ENCODE data around the gene GSTO1. TPM values are rescaled to one million over a fixed set of nuclear protein-coding genes. Genes with fewer than 3 reads are reported as not detected.

The GSTO1 gene
- total RNA-seq, 4 donors from 2014 or later, result 46.4 to 82.3 (median 69.9) TPM

DNA sequence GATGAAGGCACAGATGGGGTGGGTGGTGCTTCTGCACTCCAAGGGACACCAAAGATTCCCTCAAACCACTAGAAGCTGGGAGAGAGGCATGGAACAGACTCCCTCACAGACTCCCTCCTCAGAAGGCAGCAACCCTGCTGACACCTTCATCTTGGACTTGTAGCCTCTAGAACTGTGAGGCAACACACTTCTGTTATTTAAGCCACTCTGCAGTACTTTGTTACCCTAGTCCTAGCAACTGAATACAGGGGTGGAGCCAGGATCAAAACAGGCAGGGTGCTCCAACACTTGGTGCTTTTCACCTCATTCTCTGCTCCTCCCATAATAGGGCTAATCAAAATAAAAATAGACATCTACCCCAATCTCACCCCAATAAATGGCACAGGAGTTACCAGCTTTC is 2.3 kb upstream of the GSTO1 start:
- intact Hi-C loops (cut with DNase I; ENCODE audit: low total_unique reads), result no loop called here
- TF ChIP-seq, protein P1, sequence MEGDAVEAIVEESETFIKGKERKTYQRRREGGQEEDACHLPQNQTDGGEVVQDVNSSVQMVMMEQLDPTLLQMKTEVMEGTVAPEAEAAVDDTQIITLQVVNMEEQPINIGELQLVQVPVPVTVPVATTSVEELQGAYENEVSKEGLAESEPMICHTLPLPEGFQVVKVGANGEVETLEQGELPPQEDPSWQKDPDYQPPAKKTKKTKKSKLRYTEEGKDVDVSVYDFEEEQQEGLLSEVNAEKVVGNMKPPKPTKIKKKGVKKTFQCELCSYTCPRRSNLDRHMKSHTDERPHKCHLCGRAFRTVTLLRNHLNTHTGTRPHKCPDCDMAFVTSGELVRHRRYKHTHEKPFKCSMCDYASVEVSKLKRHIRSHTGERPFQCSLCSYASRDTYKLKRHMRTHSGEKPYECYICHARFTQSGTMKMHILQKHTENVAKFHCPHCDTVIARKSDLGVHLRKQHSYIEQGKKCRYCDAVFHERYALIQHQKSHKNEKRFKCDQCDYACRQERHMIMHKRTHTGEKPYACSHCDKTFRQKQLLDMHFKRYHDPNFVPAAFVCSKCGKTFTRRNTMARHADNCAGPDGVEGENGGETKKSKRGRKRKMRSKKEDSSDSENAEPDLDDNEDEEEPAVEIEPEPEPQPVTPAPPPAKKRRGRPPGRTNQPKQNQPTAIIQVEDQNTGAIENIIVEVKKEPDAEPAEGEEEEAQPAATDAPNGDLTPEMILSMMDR (IDR thresholded peaks at IDR 0.05), result no peak
- no peak for TF ChIP-seq POLR2A (IDR thresholded peaks at IDR 0.05)

DNA sequence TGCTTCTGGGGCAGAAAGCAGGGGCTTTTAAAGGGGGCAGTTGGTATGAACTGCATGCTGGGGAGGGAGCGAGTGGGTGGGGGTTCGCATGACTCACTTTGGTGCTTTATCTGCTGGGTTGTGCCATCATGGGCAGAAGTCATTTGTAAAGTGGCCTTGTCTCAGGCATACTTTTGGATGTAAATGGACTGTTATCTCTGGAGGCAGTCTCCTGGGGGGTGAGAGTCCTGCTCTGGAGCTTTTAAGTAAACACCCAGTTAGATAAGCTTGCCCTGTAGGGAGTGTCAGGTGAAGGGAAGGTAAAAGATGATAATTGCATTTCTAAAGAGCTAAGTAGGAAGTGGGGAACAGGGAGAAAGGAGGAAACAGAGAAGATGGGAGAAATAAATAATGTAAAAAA is 1.6 kb upstream of the GSTO1 start:
- no peak overlapping the region for H3K4me3 ChIP-seq (ENCODE audit: low read depth, poor library complexity, severe bottlenecking)
- intact Hi-C loops (cut with DNase I; ENCODE audit: low total_unique reads), result no loop called here
- WGBS, 2 donors, result 94 to 95% methylated on average over 2 of the region's 2 CpGs
- TF ChIP-seq, protein P1 (IDR thresholded peaks at IDR 0.05), result no peak
- no peak for TF ChIP-seq POLR2A (IDR thresholded peaks at IDR 0.05)
- no peak for DNase-seq (ENCODE audit: low spot score in 2 of 2)

More for the DNA sequence above, 2.3 kb upstream of the GSTO1 start:
- DNase-seq (ENCODE audit: low spot score in 2 of 2), result no peak
- H3K4me3 ChIP-seq (ENCODE audit: low read depth, poor library complexity, severe bottlenecking), result no peak overlapping the region

DNA sequence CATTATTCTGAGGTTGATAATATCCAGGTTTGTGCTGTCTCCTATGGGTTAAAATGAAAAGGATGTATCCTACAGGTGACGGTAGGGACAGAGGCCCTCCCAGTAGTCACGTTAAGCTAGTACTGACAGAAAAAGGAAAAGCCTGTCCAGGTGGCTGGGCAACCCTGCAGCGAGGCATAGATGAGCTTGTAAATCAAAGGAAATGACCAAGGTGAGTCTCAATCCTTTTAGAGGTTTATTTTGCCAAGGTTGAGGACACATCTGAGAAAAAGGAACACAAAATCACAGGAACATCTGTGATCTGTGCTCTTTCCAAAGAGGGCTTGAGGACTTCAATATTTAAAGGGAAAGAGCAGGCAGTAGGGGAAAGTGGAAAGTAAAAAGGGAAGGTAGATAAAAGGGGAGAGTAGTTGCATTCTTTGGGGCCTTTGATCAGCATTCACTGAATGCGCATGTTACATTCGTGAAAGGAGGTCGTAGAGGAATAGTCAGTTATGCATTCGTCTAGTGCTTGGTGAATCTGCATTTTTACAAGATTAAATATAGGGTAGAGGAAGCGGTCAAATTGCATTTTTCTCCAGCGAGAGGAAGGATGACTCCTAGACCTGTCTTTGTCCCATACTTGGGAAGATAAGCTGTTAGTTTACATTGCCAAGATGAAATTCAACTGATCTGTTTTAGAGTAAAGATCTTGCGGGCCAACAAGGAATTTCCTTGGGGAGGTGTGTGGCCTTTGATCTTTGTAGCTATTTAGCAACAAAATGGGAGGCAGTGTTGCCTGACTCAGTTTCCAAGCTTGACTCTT is 884 bp upstream of the GSTO1 start:
- H3K4me3 ChIP-seq (ENCODE audit: low read depth, poor library complexity, severe bottlenecking), result no peak overlapping the region
- 74 to 79% methylated on average over 10 of the region's 10 CpGs for WGBS, 2 donors
- no peak for TF ChIP-seq POLR2A (IDR thresholded peaks at IDR 0.05)
- TF ChIP-seq, protein P1 (IDR thresholded peaks at IDR 0.05), result no peak
- no peak for DNase-seq (ENCODE audit: low spot score in 2 of 2)
- intact Hi-C loops (cut with DNase I; ENCODE audit: low total_unique reads), result no loop called here

DNA sequence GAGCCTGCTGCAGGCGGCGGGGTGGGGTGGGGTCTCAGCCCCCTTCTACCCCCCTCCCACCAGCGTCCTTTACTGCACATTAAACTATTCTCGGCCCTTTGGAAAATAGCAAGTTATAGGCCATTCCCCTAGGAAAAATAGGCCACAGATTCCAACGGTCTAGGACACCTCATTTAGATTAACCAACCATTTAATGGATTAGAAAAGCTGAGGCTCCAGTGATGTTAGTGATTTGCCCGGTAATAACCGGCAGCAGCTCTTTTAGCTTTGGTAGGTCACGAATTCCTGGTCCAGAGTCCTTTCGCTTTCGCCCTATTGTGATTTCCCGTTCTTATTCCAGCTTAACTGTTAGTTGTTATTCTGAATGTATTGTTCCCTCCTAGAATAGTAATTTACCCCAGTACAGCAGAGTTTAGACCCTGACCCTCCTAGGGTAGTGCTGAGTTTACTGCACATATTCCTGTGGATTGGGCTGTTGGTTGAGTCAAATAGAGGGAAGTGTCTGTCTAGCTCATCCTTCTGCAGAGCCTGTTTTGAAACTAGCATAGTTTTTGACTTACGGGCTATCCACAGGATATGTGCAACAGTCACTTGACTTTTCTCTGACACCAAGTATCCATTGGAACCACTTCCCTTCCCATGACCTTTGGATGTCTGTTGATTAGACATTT is 754 bp downstream of the GSTO1 start:
- DNase-seq (ENCODE audit: low spot score in 2 of 2), result peak in 1 of 2 donors; percentile 59
- intact Hi-C loops (cut with DNase I; ENCODE audit: low total_unique reads), result no loop called here
- 0 to 1% methylated on average over 12 of the region's 12 CpGs for WGBS, 2 donors
- TF ChIP-seq, protein P1 (IDR thresholded peaks at IDR 0.05), result no peak
- TF ChIP-seq POLR2A (IDR thresholded peaks at IDR 0.05), result peak in 1 of 2 donors; percentile 19
- peak overlapping the region; percentile 84 for H3K4me3 ChIP-seq (ENCODE audit: low read depth, poor library complexity, severe bottlenecking)

DNA sequence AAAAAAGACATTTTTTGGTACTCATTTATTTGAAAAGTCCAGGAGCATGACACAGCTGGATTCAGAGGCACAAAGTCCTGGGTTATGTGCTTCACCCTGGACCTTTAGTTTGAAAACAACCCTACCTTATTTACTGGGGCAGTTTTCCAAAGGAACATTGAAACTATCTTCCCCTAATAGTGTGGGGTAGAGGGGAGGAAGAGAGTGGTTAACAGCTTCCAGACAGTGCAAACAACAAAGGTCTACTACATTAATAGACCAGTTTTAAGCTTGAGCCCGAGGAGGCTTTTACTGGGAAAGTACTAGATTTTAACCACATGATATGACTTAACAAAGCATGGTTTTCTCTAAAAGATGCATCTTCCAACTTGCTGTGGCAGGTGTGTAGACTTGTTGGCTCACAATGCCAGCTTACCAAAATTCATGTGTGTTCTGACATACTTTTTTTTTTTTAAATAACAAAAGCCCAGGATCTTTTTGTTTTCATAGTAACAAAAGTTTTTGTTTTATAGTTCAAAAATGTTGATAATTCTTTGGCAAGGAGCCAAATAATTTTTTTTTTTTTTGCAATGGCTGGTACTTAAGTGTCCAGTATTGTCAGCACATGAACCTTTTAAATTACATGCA is 1.8 kb downstream of the GSTO1 start:
- 8 to 11% methylated on average over 1 of the region's 1 CpG for WGBS, 2 donors
- DNase-seq (ENCODE audit: low spot score in 2 of 2), result no peak
- H3K4me3 ChIP-seq (ENCODE audit: low read depth, poor library complexity, severe bottlenecking), result no peak overlapping the region
- intact Hi-C loops (cut with DNase I; ENCODE audit: low total_unique reads), result no loop called here
- TF ChIP-seq POLR2A (IDR thresholded peaks at IDR 0.05), result no peak
- TF ChIP-seq, protein P1 (IDR thresholded peaks at IDR 0.05), result no peak
